GM12874 (cell line): ENCODE results near the gene NLK.

Experiments used
- TF ChIP-seq, protein P1 (sequence below): IDR thresholded peaks from 2 replicates; pipeline ENCODE4 v1.5.1; 2011; ENCODE audit warnings: low read depth, mild to moderate bottlenecking, control low read depth, low read length, moderate library complexity; ENCODE audit not compliant: insufficient read depth

Gene NLK

DNA sequence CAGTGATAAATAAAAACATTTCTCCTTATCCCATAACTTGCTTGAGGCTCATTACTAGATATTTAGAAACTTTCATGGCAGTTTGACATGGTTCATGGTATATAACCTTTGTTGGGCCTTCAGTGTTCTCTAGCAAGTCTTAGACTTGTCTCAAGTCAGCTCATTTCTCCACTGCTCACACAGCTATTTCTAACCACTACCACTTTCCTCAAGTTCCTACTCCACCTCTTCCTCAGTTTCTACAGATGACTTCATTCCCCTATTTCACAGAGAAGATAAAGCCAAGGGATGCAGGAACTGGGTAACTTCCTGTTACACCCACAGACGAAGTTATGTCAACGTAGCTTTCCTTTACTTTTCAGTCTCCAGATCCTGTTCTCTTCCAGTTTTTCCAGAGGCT lies 23.2 kb downstream of the NLK start:
- TF ChIP-seq, protein P1, sequence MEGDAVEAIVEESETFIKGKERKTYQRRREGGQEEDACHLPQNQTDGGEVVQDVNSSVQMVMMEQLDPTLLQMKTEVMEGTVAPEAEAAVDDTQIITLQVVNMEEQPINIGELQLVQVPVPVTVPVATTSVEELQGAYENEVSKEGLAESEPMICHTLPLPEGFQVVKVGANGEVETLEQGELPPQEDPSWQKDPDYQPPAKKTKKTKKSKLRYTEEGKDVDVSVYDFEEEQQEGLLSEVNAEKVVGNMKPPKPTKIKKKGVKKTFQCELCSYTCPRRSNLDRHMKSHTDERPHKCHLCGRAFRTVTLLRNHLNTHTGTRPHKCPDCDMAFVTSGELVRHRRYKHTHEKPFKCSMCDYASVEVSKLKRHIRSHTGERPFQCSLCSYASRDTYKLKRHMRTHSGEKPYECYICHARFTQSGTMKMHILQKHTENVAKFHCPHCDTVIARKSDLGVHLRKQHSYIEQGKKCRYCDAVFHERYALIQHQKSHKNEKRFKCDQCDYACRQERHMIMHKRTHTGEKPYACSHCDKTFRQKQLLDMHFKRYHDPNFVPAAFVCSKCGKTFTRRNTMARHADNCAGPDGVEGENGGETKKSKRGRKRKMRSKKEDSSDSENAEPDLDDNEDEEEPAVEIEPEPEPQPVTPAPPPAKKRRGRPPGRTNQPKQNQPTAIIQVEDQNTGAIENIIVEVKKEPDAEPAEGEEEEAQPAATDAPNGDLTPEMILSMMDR, result no peak

DNA sequence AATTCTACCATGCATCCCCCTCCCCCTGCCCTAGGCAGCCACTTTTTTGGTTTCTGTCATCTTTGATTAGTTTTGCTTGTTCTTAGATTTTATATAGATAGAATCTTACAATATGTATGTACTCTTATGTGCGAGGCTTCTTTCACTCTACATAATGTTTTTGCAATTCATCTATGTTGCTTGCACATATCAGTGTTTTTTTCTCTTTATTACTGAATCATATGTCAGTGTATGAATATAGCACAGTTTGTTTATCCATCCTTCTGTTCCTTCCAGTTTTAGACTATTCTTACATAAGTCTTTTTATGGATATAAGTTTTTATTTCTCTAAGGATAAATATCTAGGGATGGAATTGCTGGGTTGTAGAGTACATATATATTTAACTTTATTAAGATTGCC lies 26.6 kb downstream of the NLK start:
- TF ChIP-seq, protein P1, result no peak

DNA sequence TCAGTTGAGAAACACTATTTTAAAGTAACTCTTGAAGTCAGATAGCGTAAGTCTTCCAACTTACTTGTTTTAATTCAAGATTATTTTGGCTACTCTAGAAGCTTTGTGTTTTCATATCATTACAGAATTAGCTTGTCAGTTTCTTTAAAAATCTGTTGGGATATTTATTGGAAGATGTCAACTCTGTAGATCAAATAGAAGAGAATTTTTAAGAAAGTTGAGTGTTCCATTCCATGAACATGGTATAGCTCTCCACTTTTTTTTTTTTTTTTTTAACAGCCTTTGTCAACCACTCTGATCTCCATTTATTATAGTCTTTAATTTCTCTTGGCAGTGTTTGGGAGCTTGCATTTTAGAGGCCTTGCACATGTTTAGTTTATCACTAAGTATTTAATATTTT lies 28.7 kb downstream of the NLK start:
- TF ChIP-seq, protein P1, result no peak

DNA sequence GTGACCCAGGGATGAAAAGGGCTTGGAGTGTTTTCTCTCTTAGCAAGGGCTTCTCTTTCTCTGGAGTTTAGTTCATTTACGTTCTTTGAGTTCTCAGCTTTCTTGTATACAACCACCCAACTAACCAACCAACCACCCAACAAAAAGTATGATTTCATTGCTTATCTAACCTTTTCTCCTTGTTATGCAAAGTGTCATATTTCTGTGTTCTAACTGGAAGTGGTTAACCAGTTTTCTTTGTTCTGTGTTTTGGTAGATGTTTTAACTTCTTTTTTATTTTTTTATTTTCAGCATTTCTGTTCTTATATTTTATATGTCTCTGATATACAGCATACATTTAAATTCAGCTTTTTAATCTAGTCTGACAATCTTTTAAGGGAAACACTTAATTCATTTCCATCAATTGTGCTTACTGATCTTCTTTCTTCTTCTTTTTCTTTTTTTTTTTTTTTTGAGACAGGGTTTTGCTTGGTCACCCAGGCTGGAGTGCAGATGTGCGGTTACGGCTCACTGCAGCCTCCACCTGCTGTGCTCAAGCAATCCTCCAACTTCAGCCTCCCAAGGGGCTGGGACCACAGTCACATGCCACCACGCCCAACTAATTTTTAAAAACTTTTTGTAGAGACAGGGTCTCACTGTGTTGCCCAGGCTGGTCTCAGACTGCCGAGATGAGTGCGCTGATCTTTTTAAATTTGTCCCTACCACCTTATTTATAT lies 29.6 kb downstream of the NLK start:
- TF ChIP-seq, protein P1, result no peak

DNA sequence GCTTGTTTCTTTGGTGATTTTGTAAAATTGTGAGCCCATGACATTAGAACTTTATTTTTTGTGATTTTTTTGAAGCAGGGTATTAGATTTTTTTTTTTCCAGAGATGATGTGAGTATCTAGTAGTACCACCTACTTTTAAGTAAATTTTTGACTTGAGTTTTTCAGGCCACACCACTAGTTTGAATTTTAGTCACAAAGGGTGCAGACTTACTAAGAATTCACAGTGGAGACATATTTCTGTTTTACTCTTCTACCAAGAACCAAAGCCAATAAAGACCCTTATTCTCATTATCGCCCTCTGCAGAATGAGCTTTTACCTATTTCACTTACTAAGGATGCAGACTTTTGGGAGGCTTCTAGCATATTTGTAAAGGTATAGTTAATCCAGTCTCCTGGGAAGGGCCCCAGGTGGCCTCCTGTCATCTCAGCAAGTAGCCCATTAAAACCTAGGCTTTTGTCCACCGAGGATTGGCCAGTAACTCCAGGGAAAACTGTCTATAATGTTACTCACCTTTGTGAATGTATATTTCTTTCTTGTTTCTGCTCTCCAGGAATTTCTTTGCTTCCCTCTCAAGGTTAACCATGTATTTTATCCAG lies 30.6 kb downstream of the NLK start:
- TF ChIP-seq, protein P1, result no peak

DNA sequence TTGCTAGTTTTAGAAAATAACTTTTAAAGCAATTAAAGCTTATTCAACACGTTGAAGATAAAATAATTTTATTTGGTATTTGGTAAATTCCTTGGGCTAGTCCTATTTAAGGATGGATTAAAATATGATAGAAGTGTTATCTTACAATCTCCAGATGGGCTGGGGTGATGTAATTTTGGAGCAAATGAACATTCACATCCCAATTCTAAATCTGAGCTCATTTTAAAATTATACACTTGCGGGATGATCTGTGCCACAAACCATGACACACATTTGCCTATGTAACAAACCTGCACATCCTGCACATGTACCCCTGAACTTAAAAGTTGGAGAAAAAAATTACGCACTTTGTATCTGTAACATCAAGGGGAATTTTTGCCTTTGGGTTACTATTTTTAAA lies 31.5 kb downstream of the NLK start:
- TF ChIP-seq, protein P1, result no peak

DNA sequence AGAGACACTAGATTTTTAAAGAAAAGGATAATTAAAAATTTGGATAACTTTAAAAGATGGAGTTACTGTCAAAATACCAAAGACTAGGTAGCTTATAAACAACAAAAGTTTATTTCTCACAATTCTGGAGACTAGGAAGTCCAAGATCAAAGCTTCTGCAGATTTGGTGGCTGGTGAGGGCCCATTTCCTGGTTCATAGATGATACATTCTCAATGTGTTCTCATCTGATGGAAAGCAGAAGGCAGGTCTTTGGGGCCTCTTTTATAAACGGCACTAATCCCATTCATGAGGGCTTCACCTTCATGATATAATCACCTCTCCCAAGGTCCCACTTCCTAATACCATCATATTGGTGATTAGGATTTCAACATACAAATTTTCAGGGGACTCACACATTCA lies 33.7 kb downstream of the NLK start:
- TF ChIP-seq, protein P1, result no peak
